Karpas-422 (cell line): ENCODE measurements around the gene TNFAIP3. TPM values are rescaled to one million over a fixed set of nuclear protein-coding genes. Genes with fewer than 3 reads are reported as not detected.

Experiments
- DNase-seq: peaks from one replicate; pipeline ENCODE4 v3.0.0-alpha.2; 2015
- H2AFZ ChIP-seq: fragments of 200-600 bp; sonication (generic); 2 replicates; pipeline ENCODE4 v1.6.1; 2014; ENCODE audit warnings: antibody characterized with exemption, low read length, mixed read lengths
- H3K27ac ChIP-seq: fragments of 200-600 bp; sonication (generic); 2 replicates; pipeline ENCODE4 v1.5.1; 2014; ENCODE audit warnings: mild to moderate bottlenecking, low read length, moderate library complexity
- H3K27me3 ChIP-seq: fragments of 200-600 bp; sonication (generic); 2 replicates; pipeline ENCODE4 v1.6.1; 2014; ENCODE audit warnings: low read length, mixed read lengths
- H3K36me3 ChIP-seq: fragments of 200-600 bp; sonication (generic); 2 replicates; pipeline ENCODE4 v1.6.1; 2014; ENCODE audit warnings: low read length, mixed read lengths; ENCODE audit not compliant: insufficient read depth
- H3K4me1 ChIP-seq: fragments of 200-600 bp; sonication (generic); 2 replicates; pipeline ENCODE4 v1.6.1; 2014; ENCODE audit warnings: mild to moderate bottlenecking, low read length, mixed read lengths
- H3K4me2 ChIP-seq: fragments of 200-600 bp; sonication (generic); 2 replicates; pipeline ENCODE4 v1.6.1; 2014; ENCODE audit warnings: low read length, low read depth, mild to moderate bottlenecking; ENCODE audit not compliant: poor library complexity, severe bottlenecking
- H3K4me3 ChIP-seq: fragments of 200-600 bp; sonication (generic); 2 replicates; pipeline ENCODE4 v1.5.1; 2014; ENCODE audit warnings: mild to moderate bottlenecking, antibody characterized with exemption, low read length, mixed read lengths
- H3K79me2 ChIP-seq: fragments of 200-600 bp; sonication (generic); 2 replicates; pipeline ENCODE4 v1.6.1; 2014; ENCODE audit warnings: mild to moderate bottlenecking, low read length, mixed read lengths
- H3K9ac ChIP-seq: fragments of 200-600 bp; sonication (generic); 2 replicates; pipeline ENCODE4 v1.6.0; 2014; ENCODE audit warnings: low read length
- H3K9me2 ChIP-seq: fragments of 200-600 bp; sonication (generic), shearing (Covaris generic); replicated peaks from 2 replicates; pipeline ENCODE4 v1.6.0; 2014; ENCODE audit warnings: mild to moderate bottlenecking, low read length, moderate library complexity; ENCODE audit not compliant: insufficient read depth
- H3K9me3 ChIP-seq: fragments of 300-700, 200-600 bp; sonication (generic); 2 replicates; pipeline ENCODE4 v1.6.1; 2014; ENCODE audit warnings: low read length, mixed read lengths
- H4K20me1 ChIP-seq: fragments of 200-600 bp; sonication (generic); 2 replicates; pipeline ENCODE4 v1.6.1; 2014; ENCODE audit warnings: mild to moderate bottlenecking, antibody characterized with exemption, low read length, low read depth; ENCODE audit not compliant: insufficient read depth
- total RNA-seq: library from RNA; depleted of rRNA; stranded (reverse); fragments of >200 nt; shearing (Covaris generic); gene quantifications from 2 replicates; pipeline ENCODE4 v1.2.3, GENCODE V29; 2014; ENCODE audit warnings: low replicate concordance

TNFAIP3 gene
- total RNA-seq, 1 experiment from 2014 or later: 0.75 TPM

GRCh38 chr6:137852346-137852745 lies 14.7 kb upstream of the TNFAIP3 start:
- peak overlapping the region; percentile 84; the same call in 1 of the 2 replicates for H2AFZ ChIP-seq

GRCh38 chr6:137852811-137853210 lies 14.2 kb upstream of the TNFAIP3 start:
- peak overlapping the region; percentile 38 for H3K4me3 ChIP-seq
- no peaks in the 10 kb centered on the region for H3K27me3 ChIP-seq
- peak overlapping the region; percentile 18; the same call in 1 of the 2 replicates for H3K9ac ChIP-seq
- peak; percentile 70 for DNase-seq
- H3K9me2 ChIP-seq: no peaks in the 10 kb centered on the region
- no peaks in the 10 kb centered on the region for H3K9me3 ChIP-seq
- no peaks in the 10 kb centered on the region for H3K36me3 ChIP-seq
- H3K4me2 ChIP-seq: peak overlapping the region; percentile 70
- no peaks in the 10 kb centered on the region for H3K79me2 ChIP-seq
- peak overlapping the region; percentile 55 for H3K27ac ChIP-seq
- H4K20me1 ChIP-seq: no peaks in the 10 kb centered on the region
- H3K4me1 ChIP-seq: peaks cover 46% of the 10 kb centered on the region
- H2AFZ ChIP-seq: peak overlapping the region; percentile 84; the same call in 1 of the 2 replicates

More at GRCh38 chr6:137852346-137852745, 14.7 kb upstream of the TNFAIP3 start:
- Histone ChIP-seq H3K79me2 (no peaks in the 10 kb centered on the region), H3K9me2 (no peaks in the 10 kb centered on the region), H3K27ac (peak overlapping the region; percentile 55), H4K20me1 (no peaks in the 10 kb centered on the region), H3K4me3 (peak overlapping the region; percentile 38; the same call in 1 of the 2 replicates), H3K9me3 (no peaks in the 10 kb centered on the region), H3K4me1 (peaks cover 46% of the 10 kb centered on the region), H3K9ac (no peak overlapping the region), H3K27me3 (no peaks in the 10 kb centered on the region), H3K36me3 (no peaks in the 10 kb centered on the region), H3K4me2 (peak overlapping the region; percentile 70)
- no peak for DNase-seq

GRCh38 chr6:137853569-137854213 lies 13.4 kb upstream of the TNFAIP3 start:
- H4K20me1 ChIP-seq: no peaks in the 10 kb centered on the region
- no peaks in the 10 kb centered on the region for H3K27me3 ChIP-seq
- peak; percentile 69 for DNase-seq
- no peaks in the 10 kb centered on the region for H3K9me2 ChIP-seq
- no peaks in the 10 kb centered on the region for H3K79me2 ChIP-seq
- peak overlapping the region; percentile 18; the same call in 1 of the 2 replicates for H3K9ac ChIP-seq
- H3K4me2 ChIP-seq: peak overlapping the region; percentile 70
- H3K4me3 ChIP-seq: peak overlapping the region; percentile 38
- no peaks in the 10 kb centered on the region for H3K36me3 ChIP-seq
- H3K27ac ChIP-seq: peak overlapping the region; percentile 55
- H3K4me1 ChIP-seq: peaks cover 46% of the 10 kb centered on the region
- peak overlapping the region; percentile 84 for H2AFZ ChIP-seq
- H3K9me3 ChIP-seq: no peaks in the 10 kb centered on the region

DNA sequence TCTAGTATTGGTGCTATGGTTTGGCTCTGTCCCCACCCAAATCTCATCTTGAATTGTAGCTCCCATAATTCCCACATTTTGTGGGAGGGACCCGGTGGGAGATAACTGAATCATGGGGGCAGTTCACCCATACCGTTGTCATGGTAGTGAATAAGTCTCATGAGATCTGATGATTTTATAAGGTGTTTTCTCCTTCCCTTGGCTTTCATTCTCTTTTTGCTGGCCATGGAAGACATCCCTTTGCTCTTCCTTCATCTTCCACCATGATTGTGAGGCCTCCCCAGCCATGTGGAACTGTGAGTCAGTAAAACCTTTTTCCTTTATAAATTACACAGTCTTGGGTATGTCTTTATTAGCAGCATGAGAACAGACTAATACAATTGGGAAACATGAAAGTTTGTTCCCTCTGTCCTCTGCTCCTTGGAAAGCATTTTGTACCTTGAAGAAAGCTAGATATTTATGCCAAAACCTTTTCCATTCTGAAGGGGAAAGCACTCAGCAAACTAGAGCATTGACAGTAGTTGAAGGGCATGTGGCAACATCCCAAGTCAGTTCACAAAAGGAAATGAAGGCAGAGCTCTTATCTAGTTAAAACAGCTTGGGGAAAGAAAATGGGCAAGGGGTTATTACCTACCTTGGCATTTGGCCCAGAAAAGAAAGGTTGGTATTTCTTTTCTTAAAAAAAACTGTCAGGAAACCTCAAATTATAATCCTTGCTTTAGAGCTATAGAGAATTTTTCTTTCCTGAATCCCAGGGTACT lies 10.7 kb upstream of the TNFAIP3 start:
- no peak overlapping the region for H2AFZ ChIP-seq
- H3K4me3 ChIP-seq: no peak overlapping the region
- no peak for DNase-seq

GRCh38 chr6:137859025-137859424 lies 8.0 kb upstream of the TNFAIP3 start:
- Histone ChIP-seq H3K79me2 (no peaks in the 10 kb centered on the region), H3K4me3 (no peak overlapping the region), H3K4me2 (no peak overlapping the region), H3K4me1 (peaks cover 1% of the 10 kb centered on the region), H3K9ac (no peak overlapping the region), H2AFZ (no peak overlapping the region), H3K36me3 (no peaks in the 10 kb centered on the region), H3K27me3 (no peaks in the 10 kb centered on the region), H3K9me2 (no peaks in the 10 kb centered on the region), H3K27ac (no peak overlapping the region), H3K9me3 (no peaks in the 10 kb centered on the region), H4K20me1 (no peaks in the 10 kb centered on the region)
- no peak for DNase-seq

More for the DNA sequence above, 10.7 kb upstream of the TNFAIP3 start:
- Histone ChIP-seq H4K20me1 (no peaks in the 10 kb centered on the region), H3K36me3 (no peaks in the 10 kb centered on the region), H3K79me2 (no peaks in the 10 kb centered on the region), H3K9ac (no peak overlapping the region), H3K4me1 (peaks cover 28% of the 10 kb centered on the region), H3K9me3 (no peaks in the 10 kb centered on the region), H3K4me2 (no peak overlapping the region), H3K27me3 (no peaks in the 10 kb centered on the region), H3K27ac (no peak overlapping the region), H3K9me2 (no peaks in the 10 kb centered on the region)

DNA sequence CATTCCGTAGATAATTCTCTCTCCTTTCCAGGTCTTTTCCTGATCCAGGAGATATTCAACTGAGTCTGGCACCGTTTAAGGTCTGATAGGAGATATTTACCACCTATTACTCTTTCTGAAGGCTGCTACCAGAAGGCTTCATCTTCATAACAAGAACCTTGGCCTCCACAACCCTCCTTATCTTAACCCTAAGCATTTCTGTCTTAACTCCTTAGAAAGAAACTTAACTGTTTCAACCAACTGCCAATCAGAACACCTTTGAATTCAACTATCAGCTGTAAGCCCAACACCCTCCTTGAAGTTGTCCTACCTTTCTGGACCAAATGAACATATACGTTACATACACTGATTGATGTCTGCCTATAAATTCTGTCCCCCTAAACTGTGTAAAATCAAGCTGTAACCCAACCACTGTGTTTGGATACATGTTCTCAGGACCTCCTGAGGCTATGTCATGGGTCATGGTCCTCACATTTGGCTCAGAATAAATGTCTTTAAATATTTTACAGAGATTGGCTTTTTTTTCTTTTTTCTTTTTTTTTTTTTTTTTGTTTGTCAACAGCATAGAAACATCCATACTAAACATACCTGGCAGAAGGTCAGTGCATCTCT lies 6.6 kb upstream of the TNFAIP3 start:
- H3K27ac ChIP-seq: no peak overlapping the region
- no peaks in the 10 kb centered on the region for H3K4me1 ChIP-seq
- H3K36me3 ChIP-seq: no peaks in the 10 kb centered on the region
- no peak overlapping the region for H3K4me2 ChIP-seq
- no peaks in the 10 kb centered on the region for H3K27me3 ChIP-seq
- no peaks in the 10 kb centered on the region for H3K9me3 ChIP-seq
- H3K4me3 ChIP-seq: no peak overlapping the region
- no peaks in the 10 kb centered on the region for H4K20me1 ChIP-seq
- no peak overlapping the region for H2AFZ ChIP-seq
- no peaks in the 10 kb centered on the region for H3K79me2 ChIP-seq
- no peak overlapping the region for H3K9ac ChIP-seq
- DNase-seq: no peak
- no peaks in the 10 kb centered on the region for H3K9me2 ChIP-seq

DNA sequence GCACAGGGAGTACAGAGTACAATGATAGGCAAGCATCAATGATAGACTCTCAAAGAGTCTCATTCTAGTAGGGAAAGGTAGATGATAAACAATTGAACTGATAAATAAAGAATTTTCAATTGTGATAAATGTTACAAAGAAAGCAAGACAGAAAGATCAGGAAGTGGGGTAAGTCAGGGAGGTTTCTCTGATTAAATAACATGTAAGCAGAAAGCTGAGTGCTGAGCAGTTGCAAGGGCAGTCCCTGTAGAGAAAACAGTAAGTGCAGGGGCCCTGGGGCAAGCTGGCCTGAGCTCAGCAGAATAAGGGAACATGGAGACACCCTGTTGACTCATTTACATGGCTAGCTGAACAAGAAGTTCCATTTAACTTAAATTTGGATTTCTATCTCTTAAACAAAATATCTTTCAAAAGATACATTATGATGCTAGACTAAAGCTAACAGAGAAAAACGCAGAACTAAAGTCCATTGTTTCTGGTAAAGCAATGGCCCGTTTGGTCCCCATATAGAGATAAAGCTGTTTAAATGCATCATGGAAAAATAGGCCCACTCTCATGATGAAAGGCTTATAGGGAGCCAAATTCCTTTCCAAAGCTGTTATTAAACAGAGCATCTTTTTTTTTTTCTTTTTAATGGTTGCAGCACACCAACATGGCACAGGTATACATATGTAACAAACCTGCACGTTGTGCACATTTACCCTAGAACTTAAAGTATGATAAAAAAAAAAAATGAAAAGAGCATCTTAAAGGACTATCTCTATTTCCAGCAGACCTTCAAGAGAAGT lies 5.3 kb upstream of the TNFAIP3 start:
- Histone ChIP-seq H3K27ac (no peak overlapping the region), H3K27me3 (no peaks in the 10 kb centered on the region), H3K9me2 (no peaks in the 10 kb centered on the region), H3K9ac (no peak overlapping the region), H3K4me1 (peaks cover 12% of the 10 kb centered on the region), H3K4me2 (no peak overlapping the region), H3K4me3 (no peak overlapping the region), H3K79me2 (no peaks in the 10 kb centered on the region), H4K20me1 (no peaks in the 10 kb centered on the region), H3K9me3 (no peaks in the 10 kb centered on the region), H2AFZ (no peak overlapping the region), H3K36me3 (no peaks in the 10 kb centered on the region)
- DNase-seq: no peak
